Stimulated activated CD4-positive, alpha-beta T cell treated with anti-CD3 and anti-CD28 coated beads, Interleukin-12 subunit alpha, Interleukin-12 subunit beta, amount 100 ng/mL, for 48 hours (primary cell): ENCODE results near the gene RBM20.
"Not testable (repeated sequence)": the region's sequence is repeated elsewhere in the genome, so short reads cannot be mapped to it uniquely, and the experiment has no call there.

Experiments
- DNase-seq, 3 donors: peaks; one replicate each; pipeline ENCODE4 v3.0.0-alpha.2; 2020; ENCODE audit warnings: low read depth in 2 of 3, low spot score in 1 of 3

The RBM20 gene

DNA sequence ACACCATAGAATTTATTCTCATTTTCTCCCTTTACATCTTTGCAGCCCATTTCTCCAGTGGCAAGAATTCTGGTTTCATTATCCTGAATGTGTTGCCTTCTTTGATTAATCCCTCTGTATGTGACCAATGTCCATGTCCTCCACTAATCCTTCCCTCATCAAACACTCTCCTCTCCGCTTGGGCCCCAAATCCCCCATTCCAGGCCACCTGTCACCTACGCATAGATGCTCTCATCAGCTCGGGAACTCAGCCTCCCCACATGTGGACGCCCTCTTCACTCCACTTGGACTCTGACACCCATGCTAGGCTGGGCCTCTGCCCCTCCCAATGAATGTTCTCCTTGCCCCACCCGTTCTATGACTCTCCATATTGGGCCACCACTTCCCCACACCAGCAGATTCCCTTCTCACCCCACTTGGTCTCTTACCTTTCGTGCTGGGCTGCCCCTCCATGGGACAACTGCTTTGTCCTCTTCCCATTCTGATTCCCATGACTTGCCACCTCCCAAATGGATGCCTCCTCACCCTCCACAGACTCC, 18.7 kb upstream of the RBM20 start:
- DNase-seq, result no peak

DNA sequence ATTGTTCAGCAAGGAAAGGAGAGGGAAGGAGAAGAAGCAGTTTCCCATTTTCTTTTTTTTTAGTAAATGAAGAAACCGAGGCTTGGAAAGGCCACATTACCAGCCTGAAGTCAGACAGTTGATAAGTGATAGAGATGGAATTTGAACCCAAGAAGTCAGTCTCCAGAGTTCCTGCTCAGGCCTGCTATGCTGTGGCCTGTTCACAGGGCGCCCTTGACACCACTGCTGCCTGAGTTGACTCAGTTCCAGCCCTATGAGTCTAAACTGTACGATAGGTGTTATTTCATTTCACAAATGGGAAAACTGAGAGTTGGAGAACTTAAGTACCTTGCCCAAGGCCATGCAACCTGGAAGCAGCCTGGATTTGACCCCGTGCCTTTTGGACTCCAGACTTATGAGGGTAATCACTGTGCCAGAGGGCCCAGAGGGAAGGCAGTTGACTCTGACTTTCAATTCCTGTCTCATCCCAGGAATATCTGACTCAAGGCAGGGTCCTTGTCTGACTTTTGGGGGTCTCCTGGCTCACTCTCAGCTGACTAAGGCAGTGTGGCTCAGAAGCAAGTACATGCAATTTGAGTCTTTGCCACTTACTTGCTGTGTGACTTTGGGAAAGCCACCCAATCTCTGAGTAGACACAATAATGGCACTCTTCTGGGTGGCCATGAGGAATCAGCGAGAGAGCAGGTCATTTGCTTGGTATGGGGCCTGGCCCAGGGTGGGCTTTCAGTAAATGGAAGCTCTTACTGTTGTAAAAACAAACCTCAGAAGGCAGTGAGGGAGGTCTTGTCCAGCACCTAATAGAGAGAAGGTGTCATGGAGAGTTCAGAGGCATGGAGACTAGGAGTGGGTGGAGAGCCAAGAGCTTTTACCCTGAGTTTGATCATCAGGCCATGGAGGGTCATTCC, 17.9 kb upstream of the RBM20 start:
- no peak for DNase-seq

DNA sequence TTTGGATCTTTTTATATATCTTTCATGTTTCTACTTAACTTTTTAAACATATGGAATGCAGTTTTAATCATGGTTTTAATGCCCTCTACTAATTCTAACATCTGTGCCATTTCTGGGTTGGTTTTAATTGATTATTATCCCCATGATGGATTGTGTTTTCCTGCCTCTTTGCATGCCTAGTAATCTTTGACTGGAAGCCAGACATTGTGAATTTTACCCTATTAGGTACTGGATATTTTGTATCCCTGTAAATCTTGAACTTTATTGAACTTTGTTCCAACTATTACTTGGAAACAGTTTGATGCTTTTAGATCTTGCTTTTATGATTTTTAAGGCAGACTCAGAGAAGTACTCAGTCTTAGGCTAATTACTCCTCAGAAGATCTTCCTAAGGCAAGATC, 16.0 kb upstream of the RBM20 start:
- DNase-seq, result no peak

DNA sequence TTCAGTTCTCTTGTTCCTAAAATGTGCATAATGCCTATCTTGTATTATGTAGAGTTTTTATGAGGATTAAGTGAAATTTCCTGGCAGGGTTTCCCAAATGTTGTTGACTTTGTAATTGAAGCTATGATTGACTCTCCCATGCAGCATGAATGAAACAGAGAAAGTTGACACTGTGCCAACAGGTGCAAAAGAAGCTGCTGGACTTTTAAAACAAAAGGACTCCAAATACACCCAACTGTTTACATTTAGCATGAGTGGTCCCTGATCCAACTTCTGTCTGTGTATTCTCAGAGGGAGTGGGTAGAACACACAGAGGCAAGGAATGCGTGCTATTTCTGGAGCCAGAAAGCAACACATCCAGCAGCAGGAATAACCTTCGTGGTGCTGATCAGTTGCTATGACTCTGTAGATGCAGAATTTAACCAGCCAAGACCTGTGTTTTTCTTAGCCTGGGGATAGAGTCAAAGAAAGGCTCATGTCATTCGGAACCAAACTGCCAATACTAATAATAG, 14.4 kb upstream of the RBM20 start:
- no peak for DNase-seq

DNA sequence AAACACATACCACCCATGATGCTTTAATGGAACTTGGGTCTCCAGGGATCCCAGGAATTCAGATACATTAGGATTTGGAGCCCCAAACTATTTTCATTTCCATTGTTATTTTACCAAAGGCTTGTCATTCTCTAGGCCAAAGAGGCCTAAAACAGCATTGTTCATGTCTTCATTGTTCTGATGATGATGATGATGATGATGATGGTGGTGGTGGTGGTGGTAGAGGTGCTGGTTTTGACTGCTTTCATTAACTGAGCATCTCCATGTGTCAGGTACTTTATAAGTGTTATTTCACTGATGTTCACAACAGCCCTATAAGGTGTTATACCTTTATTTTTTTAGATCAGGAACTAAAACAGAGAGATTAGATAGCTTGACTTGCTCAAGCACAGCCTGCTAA, 12.2 kb upstream of the RBM20 start:
- no peak for DNase-seq

DNA sequence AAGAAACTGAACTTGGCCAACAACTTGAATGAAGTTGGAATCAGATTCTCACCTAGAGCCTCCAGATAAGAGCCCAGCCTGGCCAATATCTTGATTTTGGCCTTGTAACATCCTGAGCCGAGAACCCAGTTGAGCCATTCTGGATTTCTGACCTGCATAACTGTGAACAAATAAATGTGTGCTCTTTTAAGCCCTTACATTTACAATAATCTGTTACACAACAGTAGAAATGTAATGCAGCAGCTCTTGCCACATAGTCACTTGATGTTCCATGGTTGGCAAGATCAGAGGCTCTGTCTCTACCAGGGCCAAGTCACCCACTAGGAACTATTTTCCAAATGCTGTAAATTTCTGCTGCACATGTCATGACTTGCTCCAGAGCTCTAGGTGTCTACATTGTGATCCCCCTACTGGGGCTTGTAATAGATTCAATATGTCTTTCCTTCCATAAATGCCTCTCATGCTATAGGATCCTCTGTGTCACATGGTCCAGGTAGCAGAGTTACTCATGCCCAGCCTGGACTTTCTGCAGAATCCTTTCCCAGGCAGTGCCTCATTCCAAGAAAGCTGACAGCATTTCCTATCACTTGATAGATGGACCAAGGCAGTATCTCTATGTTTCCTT, 11.4 kb upstream of the RBM20 start:
- DNase-seq, result no peak

DNA sequence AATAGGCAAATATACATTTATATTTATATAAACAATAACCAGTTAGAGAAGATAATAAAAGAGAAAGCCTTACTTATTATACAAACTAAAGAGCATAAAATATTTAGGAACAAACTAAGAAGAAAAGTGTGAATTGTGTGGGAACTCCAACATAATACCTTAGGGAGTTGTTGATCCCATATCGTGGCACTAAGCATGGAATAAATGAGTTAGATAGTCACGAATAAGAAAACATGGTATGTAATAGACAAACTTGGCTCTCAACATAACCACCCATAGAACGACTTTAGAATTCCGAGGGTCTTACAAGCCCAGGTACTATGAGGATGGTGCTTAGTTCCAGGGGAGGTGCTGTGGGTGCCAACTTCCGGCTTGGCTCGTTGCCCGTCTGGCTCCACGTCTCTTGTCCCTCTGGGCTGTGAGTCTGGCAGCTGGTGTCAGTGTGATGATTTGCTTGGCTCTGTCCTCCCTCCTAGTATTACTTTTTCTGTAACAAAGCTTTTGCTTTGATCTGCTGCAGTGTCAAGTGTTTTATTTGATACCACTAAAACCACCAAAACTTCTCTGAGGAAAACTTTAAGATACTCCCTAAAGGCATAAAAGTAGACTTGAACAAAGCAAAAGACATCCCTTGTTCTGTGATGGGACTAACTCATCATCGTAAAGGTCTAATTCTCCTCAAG, 9.5 kb upstream of the RBM20 start:
- no peak for DNase-seq

DNA sequence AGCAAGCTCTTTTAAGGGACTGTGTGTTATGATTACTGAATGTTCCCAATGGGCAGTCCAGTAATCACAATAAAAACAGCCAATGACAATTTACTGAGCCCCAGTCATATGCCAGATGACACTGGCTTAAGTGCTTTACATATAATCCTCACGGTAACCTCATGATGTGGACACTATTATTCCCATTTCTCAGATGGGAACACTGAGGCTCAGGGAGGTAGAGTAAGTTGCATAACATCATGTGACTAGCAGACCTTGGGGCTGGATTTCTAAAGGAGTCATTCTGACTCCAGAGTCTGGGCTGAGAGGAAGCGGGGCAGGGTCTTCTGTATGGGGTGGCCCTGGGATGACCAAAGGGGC, 7.6 kb upstream of the RBM20 start:
- DNase-seq, result no peak

DNA sequence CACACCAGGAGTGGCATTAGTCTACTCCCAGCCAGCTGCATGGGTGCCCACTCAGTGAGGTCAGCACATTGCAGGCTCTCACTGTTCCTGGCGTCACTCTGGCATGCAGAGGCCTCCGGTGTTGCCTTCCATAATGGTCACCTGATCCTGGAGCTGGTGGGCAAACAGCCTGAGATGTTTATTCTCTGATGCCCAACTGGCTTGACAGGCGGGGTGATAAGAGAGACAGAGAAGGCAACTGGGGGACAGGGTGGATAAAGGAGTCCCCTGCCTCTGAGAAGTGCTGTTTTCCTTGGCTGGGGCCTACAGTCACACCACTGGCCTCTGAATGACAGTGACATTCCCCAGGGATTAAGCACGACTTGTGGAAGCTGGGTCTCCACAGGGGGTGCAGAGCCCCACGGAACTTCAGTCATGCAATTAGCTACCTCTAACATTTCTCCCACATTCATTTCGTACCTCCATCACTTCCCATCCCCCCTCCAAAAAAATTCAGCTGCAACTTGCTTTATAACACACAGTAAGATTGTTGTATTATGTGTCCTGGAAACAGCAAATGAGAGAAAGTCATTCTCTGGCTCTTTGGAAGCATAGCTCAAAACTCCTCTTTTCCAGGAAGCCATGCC, 7.1 kb upstream of the RBM20 start:
- no peak for DNase-seq

DNA sequence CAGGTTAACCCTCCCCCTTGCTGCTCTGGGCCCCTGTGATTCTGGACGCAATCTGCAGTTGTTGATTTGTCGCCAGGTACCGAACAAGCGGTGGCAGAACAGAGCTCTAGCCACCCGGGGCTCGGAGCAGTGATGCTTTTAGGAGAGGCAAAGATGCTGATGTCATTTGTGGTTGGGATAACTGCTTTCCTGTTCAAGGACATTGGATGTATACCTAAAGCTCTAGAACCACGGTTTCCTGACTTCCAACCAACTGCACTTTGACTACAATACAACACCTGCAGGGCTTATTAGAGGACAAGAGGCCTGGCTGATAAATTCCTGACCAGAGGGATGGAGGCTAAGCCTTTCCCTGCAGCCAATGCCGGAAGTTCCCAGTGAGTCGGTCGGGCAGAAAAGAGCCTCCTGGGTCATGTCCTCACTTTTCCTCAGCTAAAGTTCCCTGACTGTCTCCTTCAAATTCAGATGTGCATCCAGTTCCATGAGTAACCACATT, 6.5 kb upstream of the RBM20 start:
- no peak for DNase-seq

DNA sequence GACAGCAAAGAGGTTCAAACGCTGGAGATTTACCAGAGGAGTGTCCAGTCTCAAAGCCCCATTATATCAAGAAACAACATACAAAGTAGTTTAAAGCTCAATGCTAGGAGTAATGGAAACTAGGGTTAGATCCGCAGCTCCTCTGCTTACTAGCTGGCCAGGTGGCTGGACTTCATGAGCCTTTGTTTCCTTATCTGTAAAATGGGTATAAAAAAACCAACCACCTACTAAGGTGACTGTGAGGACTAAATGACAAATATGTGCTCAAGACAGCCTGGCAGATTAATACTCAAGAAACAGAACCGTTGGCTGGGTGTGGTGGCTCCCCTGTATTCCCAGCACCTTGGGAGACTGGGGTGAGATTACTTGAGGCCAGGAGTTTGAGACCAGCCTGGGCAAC, 5.8 kb upstream of the RBM20 start:
- no peak for DNase-seq

DNA sequence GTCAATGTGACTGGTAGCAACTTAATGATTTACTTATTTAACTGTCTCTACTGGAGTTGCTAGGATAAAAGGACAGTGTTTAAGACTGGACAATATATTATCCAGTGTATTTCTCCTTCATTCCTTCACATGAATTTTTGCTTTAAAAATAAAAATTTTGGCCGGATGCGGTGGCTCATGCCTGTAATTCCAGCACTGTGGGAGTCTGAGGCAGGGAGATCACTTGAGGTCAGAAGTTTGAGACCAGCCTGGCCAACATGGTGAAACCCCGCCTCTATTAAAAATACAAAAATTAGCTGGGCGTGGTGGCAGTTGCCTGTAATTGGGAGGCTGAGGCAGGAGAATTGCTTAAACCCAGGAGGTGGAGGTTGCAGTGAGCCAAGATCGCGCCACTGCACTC, 5.1 kb upstream of the RBM20 start:
- DNase-seq, result not testable (repeated sequence)

DNA sequence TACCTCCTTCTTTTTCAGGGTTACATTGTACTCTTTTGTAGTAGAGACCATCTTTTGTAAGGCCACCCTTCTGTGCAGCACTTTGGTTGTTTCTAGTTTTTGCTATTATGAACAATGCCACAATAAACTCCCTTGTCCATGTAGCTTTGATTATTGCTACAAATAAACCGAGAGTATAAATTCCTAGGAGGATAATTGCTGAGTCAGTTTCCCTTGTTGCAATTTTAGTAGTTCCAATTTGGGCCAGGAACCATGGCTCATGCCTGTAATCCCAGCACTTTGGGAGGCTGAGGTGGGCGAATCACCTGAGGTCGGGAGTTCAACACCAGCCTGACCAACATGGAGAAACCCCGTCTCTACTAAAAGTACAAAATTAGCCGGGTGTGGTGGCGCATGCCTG, 4.3 kb upstream of the RBM20 start:
- DNase-seq, result not testable (repeated sequence)

DNA sequence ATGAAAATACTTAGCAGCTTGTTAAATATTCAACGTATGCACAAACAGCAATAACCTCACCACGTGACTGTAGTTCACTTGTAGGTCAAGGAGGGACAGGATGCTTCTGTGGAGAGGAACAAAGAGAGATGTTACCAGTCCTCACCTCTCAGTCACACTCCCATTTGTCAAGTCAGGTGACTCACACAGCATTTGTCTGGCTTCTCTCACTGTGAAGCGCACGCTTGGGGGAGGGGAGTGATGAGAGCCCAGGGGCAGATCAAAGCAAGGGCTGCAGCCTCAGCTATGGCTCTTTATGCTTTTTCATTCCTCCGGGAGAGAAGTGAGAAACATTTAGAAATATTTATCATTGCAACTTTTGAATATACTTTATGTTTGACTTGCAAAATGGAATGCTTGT, 2.9 kb upstream of the RBM20 start:
- peak in 2 of 3 donors; percentile 22 to 31 for DNase-seq

DNA sequence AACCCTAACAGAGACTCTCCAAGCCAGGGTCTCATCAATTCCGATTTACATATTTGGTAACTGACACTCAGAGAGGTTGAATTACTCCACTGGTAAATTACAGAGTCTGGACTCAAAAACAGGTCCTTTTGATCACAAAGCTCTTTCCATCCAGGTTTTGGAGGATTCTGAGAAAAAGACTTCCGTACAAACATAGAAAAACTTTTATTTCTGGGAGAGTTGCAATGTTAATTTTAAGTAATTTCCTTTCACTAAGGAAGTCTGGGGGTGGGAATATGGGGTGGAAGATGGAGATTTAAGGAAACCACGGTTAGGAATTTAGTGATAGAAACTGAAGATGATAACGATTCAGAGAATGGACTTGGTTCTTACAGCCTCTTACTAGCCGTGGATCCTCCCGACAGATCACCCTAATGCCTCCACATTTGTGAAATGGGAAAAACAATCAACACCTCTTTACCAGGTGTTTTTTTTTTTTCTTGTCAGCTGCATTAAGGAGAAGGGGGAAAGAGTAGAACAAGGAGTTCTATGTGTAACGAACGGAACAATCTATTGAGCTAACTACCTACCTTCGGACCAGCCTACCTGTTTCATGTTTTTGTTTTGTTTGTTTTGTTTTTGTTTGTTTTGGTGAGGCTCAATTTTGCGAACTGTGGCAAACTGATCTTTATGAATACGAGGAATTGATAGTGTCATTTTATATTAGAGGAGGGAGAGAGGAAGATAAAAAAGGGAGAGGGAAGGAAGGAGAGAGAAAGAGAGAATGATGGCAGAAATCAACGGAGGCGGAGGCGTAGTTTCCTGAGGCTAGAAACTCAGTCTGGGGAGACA, 1.7 kb upstream of the RBM20 start:
- no peak for DNase-seq

DNA sequence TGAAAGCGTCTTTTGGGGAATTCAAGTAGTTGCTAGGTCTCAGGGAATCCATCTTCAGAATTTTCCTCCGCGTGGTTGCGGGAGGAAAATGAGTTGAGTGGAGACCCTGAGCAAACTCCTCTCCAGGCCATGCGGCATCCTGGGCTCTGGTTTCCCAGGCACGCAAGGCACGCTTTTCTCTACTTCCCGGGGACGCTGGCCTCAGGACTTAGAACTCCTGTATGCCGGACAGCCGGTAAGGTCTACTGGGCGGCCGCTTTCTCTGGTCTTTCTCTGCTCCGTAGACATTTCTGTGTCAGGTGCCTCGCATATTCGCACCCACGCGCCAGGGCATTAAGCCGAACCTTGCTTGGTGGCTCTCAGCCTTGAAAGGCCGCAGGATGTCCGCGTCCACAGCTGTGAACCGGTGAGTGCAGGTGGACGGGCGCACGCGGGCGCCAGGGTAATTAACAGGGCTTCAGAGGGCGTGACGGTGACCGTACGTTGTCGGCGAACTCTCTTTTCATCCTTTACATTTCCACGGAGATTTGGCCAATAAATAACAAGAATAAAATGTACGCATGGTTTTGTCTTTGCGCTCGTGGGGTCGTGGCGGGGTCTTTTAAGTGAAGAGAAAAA, 992 bp upstream of the RBM20 start:
- DNase-seq, result no peak

DNA sequence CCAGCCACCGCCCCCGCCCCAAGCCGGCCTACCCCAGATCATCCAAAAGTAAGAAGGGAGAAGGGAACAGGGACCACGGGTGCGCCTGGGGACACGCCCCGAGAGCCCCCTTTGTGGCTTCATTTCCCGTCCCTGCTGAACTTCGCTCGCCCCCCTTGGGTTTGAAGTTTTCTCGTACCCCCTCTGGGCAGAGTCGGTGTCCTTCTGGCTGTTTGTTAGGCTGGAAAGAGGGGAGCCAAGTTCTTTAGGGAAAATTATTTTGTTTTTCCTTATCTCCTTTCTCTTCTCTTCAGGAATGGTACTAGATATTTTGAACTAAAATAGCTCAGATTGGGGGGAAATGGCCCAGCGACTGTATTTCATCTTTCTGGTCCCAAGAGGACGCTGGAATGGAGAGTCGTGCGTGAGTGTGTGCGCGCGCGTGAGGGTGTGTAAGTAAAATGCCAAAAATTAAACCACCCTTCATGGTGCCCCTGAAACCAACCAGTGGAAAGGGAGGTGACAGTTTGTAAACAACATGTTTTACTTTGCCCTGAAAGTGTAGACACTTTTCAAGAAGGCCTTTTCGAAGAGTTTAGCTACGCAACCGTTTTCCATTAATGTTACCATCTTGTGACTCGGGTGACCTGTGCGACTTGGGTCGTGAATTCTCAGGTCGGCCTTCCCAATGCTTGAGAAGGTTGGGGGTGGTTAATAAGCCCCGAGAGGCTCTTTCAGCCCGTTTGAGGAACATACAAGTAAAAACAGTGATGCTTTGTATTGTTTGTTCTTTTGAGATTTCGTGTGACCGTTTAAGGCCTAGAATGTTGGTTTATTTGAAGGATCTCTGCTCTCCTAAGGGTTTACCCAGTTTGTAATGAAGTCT, 694 bp downstream of the RBM20 start:
- no peak for DNase-seq

DNA sequence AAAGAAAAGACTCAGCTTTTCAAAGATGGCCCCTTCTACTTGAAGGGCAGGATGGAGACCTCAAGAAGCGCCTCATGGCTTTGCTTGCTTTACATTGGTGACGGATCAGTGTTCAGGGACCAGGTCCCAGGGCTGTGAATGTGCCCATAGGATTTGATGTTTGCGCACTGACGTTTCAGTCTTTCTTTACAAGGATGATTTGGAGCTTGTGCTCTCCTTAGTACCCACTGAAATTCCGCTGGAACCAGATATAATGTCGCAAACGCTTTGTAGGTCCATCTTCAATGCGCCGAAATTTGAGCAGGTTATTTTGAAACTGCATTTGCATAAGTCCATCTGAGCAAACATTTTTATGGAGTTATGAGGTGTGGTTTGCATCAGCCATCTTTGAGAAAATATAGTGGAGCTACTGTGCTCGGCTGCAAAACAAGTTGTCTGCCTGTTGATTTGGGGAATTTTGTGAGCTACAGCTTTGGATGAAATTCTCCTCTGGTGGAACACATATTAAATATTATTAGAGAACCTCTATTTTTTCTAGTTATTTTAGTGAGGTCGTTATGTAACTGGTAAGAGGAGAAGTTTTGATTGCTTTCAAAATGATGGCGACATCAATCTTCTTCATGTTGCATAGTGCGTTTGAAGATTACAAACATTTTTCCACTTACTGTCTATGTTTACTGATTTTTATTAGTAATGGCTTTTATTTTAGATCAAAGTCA, 2.4 kb downstream of the RBM20 start:
- DNase-seq, result no peak
